ENCODE data around the gene GALNT6.
A peak's percentile ranks its signal among the peaks of the same experiment; 100 is the strongest.

GALNT6 gene

GRCh38 chr12:51404627-51405026 is 13.4 kb upstream of the GALNT6 start:
- DNase-seq, result no peak

GRCh38 chr12:51403681-51404136 is 12.5 kb upstream of the GALNT6 start:
- no peak for DNase-seq

GRCh38 chr12:51403159-51403558 is 12.0 kb upstream of the GALNT6 start:
- no peak for DNase-seq

GRCh38 chr12:51401900-51402299 is 10.7 kb upstream of the GALNT6 start:
- no peak for DNase-seq

- DNase-seq, result no peak
Observed at GRCh38 chr12:51401486-51401885, 10.3 kb upstream of the GALNT6 start.

- DNase-seq, result no peak
Observed at GRCh38 chr12:51401020-51401419, 9.8 kb upstream of the GALNT6 start.

- DNase-seq, result no peak
Observed at GRCh38 chr12:51399891-51400290, 8.7 kb upstream of the GALNT6 start.

- no peak for DNase-seq
Observed at GRCh38 chr12:51397670-51398069, 6.5 kb upstream of the GALNT6 start.

- DNase-seq, result no peak
Observed at GRCh38 chr12:51395283-51396230, 4.4 kb upstream of the GALNT6 start.

GRCh38 chr12:51393676-51394545 is 2.7 kb upstream of the GALNT6 start:
- peak; percentile 47 for DNase-seq

- DNase-seq, result no peak
Observed at GRCh38 chr12:51392556-51393237, 1.5 kb upstream of the GALNT6 start.

GRCh38 chr12:51390891-51391282 is 319 bp downstream of the GALNT6 start:
- DNase-seq, result no peak

- DNase-seq, result no peak
Observed at GRCh38 chr12:51390457-51390856, 749 bp downstream of the GALNT6 start.

- no peak for DNase-seq
Observed at GRCh38 chr12:51389302-51389999, 1.8 kb downstream of the GALNT6 start.

- no peak for DNase-seq
Observed at GRCh38 chr12:51388846-51389245, 2.4 kb downstream of the GALNT6 start.

- DNase-seq, result no peak
Observed at GRCh38 chr12:51388069-51388799, 3.0 kb downstream of the GALNT6 start.

GRCh38 chr12:51386351-51386750 is 4.9 kb downstream of the GALNT6 start:
- no peak for DNase-seq

- no peak for DNase-seq
Observed at GRCh38 chr12:51383269-51383905, 7.8 kb downstream of the GALNT6 start.

- no peak for DNase-seq
Observed at GRCh38 chr12:51382173-51382572, 9.0 kb downstream of the GALNT6 start.

GRCh38 chr12:51381226-51382079 is 9.8 kb downstream of the GALNT6 start:
- no peak for DNase-seq

Data from activated T-cell treated with anti-CD3 and anti-CD28 coated beads for 4 hours (primary cell).